Activated CD4-positive, alpha-beta T cell treated with anti-CD3 and anti-CD28 coated beads, Interleukin-2, amount 10 ng/mL, durations not matched to agents 24 days and 14 days (primary cell): ENCODE data around the gene CAMK2D. TPM values are rescaled to one million over a fixed set of nuclear protein-coding genes. Genes with fewer than 3 reads are reported as not detected.
A peak's percentile ranks its signal among the peaks of the same experiment; 100 is the strongest.
"Not testable (repeated sequence)": the region's sequence is repeated elsewhere in the genome, so short reads cannot be mapped to it uniquely, and the experiment has no call there.

ENCODE experiments used
- DNase-seq: peaks from one replicate; pipeline ENCODE4 v3.0.0; 2022
- H3K27ac Mint-ChIP-seq: one replicate; pipeline ENCODE4 v1.8.0; 2022; ENCODE audit warnings: mild to moderate bottlenecking, mixed read lengths
- H3K27me3 Mint-ChIP-seq: one replicate; pipeline ENCODE4 v1.8.0; 2022; ENCODE audit warnings: mixed read lengths
- H3K36me3 Mint-ChIP-seq: one replicate; pipeline ENCODE4 v1.8.0; 2022; ENCODE audit warnings: low read depth, mild to moderate bottlenecking, mixed read lengths
- H3K4me1 Mint-ChIP-seq: one replicate; pipeline ENCODE4 v1.8.0; 2021; ENCODE audit warnings: mixed read lengths
- H3K4me3 Mint-ChIP-seq: one replicate; pipeline ENCODE4 v1.8.0; 2022; ENCODE audit warnings: mild to moderate bottlenecking, moderate library complexity, mixed read lengths
- H3K9me3 Mint-ChIP-seq: one replicate; pipeline ENCODE4 v1.8.0; 2021; ENCODE audit warnings: mixed read lengths
- intact Hi-C: fragments of 100-400 bp; cut with micrococcal nuclease; formaldehyde crosslinking; loops from one replicate; pipeline ENCODE4 v1.15.1; 2023
- total RNA-seq: library from RNA; stranded (reverse); gene quantifications from 2 replicates; pipeline ENCODE4 v1.2.3, GENCODE V29; 2022

The CAMK2D gene
- 63.8 and 69.3 TPM in 2 replicates for total RNA-seq

GRCh38 chr4:113761620-113762185, at the start of gene CAMK2D:
CAMK2D (minus strand) TSS chr4:113761738; CDS start chr4:113761068, 670 bp downstream.
- Mint-ChIP-seq H3K4me3 (peak within 1 kb of the TSS; percentile 95), H3K4me1 (peaks cover 44% of the 10 kb centered on the region), H3K9me3 (no peaks in the 10 kb centered on the region), H3K27ac (peak within 1 kb of the TSS; percentile 99), H3K36me3 (peaks cover 25% of the 10 kb centered on the region), H3K27me3 (peaks cover 3% of the 10 kb centered on the region)
- intact Hi-C loops, result loop anchor here (1.0 to 2.0 kb wide), 13 partner anchors 31 to 1125 kb away; partner anchors contain the start of genes LARP7 and ZGRF1
- DNase-seq, result peak; percentile 93

- intact Hi-C loops, result no loop called here
- no peak overlapping the region for H3K4me3 Mint-ChIP-seq
- H3K9me3 Mint-ChIP-seq, result no peaks in the 10 kb centered on the region
- peaks cover 3% of the 10 kb centered on the region for H3K27me3 Mint-ChIP-seq
- no peaks in the 10 kb centered on the region for H3K36me3 Mint-ChIP-seq
- H3K4me1 Mint-ChIP-seq, result peaks cover 2% of the 10 kb centered on the region
- no peak overlapping the region for H3K27ac Mint-ChIP-seq
- DNase-seq, result no peak
Observed at GRCh38 chr4:113810906-113811305, 49.4 kb upstream of the CAMK2D start.

DNA sequence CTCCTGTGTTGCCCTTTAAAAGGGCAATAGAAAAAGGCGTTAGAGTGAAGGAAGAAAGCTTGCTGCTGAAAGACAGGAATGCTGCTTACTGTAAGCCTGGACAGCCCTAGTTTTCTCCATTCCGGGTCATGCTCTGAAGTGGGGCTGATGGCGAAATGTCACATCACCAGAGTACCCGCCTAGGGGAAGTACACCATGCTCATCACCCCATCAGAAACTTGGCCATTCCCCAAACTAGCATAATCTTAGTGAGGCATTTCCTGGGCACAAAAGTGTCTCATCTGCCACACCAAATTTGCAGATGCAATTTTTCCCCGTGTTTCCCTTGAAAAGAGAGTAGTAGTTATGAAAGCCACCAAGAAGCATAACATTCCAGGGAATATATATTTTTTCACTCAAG, 47.8 kb upstream of the CAMK2D start:
- intact Hi-C loops, result no loop called here
- Mint-ChIP-seq H3K4me1 (peaks cover 2% of the 10 kb centered on the region), H3K27ac (no peak overlapping the region), H3K4me3 (no peak overlapping the region), H3K36me3 (no peaks in the 10 kb centered on the region), H3K9me3 (peaks cover 2% of the 10 kb centered on the region), H3K27me3 (peaks cover 3% of the 10 kb centered on the region)
- no peak for DNase-seq

DNA sequence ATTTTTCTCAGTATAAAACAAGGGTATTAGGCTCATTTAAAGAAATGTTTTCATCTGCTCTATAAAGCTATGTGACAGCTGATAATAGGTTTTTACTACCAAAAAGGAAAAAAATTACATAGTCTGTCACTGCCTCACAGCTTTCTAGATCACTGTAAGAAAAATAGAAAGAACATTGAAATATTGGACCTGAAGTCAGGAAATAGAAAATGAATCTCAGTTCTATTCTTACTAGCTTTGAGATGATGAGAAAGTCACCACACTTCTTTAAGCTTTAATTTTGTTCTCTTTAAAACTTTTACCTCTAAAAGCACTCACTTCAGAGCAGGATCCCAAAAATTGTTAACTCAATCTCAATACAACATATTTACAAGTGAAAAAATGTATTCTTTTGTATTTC, 45.3 kb upstream of the CAMK2D start:
- no peak for DNase-seq
- Mint-ChIP-seq H3K27me3 (peaks cover 3% of the 10 kb centered on the region), H3K27ac (no peak overlapping the region), H3K36me3 (no peaks in the 10 kb centered on the region), H3K4me3 (no peak overlapping the region), H3K4me1 (peaks cover 2% of the 10 kb centered on the region), H3K9me3 (peaks cover 8% of the 10 kb centered on the region)
- intact Hi-C loops, result no loop called here

- no peak for DNase-seq
- Mint-ChIP-seq H3K27ac (no peak overlapping the region), H3K36me3 (no peaks in the 10 kb centered on the region), H3K4me1 (no peaks in the 10 kb centered on the region), H3K9me3 (peaks cover 18% of the 10 kb centered on the region), H3K4me3 (no peak overlapping the region), H3K27me3 (no peaks in the 10 kb centered on the region)
- intact Hi-C loops, result no loop called here
Observed at GRCh38 chr4:113801882-113802281, 40.3 kb upstream of the CAMK2D start.

DNA sequence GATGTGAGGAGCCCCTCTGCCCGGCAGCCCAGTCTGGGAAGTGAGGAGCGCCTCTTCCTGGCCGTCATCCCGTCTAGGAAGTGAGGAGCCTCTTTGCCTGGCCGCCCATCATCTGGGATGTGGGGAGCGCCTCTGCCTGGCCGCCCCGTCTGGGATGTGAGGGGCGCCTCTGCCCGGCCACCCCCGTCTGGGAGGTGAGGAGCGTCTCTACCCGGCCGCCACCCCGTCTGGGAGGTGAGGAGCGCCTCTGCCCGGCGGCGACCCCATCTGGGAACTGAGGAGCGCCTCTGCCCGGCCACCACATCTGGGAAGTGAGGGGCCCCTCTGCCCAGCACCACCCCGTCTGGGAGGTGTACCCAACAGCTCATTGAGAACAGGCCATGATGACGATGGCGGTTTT, 34.8 kb upstream of the CAMK2D start:
- H3K9me3 Mint-ChIP-seq, result peaks cover 27% of the 10 kb centered on the region
- DNase-seq, intact Hi-C loops, H3K4me1 Mint-ChIP-seq, H3K36me3 Mint-ChIP-seq, H3K27me3 Mint-ChIP-seq, H3K4me3 Mint-ChIP-seq, H3K27ac Mint-ChIP-seq: not testable (repeated sequence)

DNA sequence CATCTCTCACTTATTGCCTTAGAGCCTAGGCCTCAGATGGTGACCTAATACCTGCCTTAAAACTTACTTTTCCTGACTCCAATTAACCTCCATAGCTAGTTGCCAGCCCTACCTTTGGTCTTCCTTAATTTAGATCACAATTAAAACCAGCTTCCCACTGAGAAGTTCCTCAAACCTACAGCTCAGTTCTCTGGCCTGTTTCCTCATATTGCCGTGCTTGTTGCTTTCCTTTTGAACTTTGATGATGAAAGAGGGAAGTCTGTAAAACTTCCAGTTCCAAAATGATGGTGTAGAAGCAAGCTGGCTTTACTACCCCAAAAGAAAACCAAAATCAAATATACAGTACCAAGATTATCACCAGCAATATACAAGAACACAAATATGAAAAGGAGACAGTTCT, 28.9 kb upstream of the CAMK2D start:
- intact Hi-C loops, result no loop called here
- Mint-ChIP-seq H3K36me3 (peaks cover 2% of the 10 kb centered on the region), H3K27me3 (peaks cover 2% of the 10 kb centered on the region), H3K4me3 (no peak overlapping the region), H3K4me1 (no peaks in the 10 kb centered on the region), H3K9me3 (peaks cover 17% of the 10 kb centered on the region), H3K27ac (no peak overlapping the region)
- no peak for DNase-seq

- H3K27ac Mint-ChIP-seq, result no peak overlapping the region
- intact Hi-C loops, result no loop called here
- H3K4me3 Mint-ChIP-seq, result no peak overlapping the region
- H3K4me1 Mint-ChIP-seq, result peaks cover 9% of the 10 kb centered on the region
- peaks cover 2% of the 10 kb centered on the region for H3K36me3 Mint-ChIP-seq
- peaks cover 13% of the 10 kb centered on the region for H3K9me3 Mint-ChIP-seq
- H3K27me3 Mint-ChIP-seq, result no peaks in the 10 kb centered on the region
- no peak for DNase-seq
Observed at GRCh38 chr4:113788888-113789287, 27.4 kb upstream of the CAMK2D start.

DNA sequence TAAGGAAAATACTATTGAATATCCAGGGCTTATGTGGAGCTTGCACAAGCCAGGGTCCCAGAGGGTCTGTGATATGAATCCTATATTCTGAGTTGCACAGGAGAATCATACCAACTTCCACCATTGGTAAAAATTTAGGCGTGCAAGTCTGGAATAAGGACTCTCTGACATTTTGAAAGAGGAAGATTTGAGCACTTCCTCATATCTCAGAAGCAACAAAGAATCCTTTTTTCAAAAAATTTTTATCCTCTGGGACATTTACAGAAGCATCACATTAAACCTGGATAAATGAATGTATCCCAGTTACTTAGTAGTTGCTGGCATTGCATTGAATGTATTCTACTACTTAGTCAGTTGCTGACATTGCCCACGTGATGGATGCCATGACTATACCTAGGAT, 24.2 kb upstream of the CAMK2D start:
- H3K36me3 Mint-ChIP-seq, result no peaks in the 10 kb centered on the region
- H3K4me1 Mint-ChIP-seq, result peaks cover 13% of the 10 kb centered on the region
- H3K4me3 Mint-ChIP-seq, result no peak overlapping the region
- H3K27me3 Mint-ChIP-seq, result no peaks in the 10 kb centered on the region
- DNase-seq, result no peak
- peaks cover 5% of the 10 kb centered on the region for H3K9me3 Mint-ChIP-seq
- intact Hi-C loops, result no loop called here
- H3K27ac Mint-ChIP-seq, result no peak overlapping the region

DNA sequence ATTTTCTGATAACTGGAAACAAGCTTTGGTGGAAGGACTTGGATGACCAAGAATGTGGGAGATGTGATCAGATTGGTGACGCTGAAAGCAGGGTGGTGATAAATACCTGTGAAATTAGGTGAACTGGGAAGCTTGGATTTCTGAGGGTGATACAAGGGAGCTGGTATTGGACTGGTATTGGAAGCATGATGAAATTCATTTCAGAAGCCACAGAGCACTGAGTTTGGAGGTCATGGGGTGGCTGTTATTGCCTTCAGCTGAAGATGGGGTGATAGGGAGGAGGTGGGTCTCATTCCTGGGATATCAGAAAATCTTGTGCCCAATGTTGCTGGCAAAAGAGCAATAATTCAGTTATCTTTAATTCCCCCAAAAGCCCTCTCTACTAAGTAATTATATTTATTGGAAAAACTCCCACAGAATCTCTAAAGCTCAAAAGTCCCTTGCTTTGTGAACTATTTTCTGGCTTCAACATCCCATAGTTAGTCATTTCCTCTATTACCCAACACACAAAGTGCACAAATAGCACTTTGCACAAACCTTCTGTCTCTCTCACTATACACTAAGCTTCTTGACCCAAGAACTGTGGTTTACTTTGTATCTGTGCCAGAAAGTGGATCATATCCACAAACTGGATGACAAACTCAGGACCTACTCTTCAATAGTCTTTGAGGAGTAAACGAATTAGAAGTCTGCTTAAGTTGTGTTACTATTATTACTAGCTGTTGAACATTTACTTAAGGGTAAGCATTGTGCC, 23.1 kb upstream of the CAMK2D start:
- Mint-ChIP-seq H3K4me1 (peaks cover 13% of the 10 kb centered on the region), H3K27ac (peak overlapping the region; percentile 34), H3K9me3 (peaks cover 5% of the 10 kb centered on the region), H3K36me3 (no peaks in the 10 kb centered on the region), H3K4me3 (no peak overlapping the region), H3K27me3 (no peaks in the 10 kb centered on the region)
- intact Hi-C loops, result loop anchor here (5.0 kb wide), 1 partner anchor 288 kb away; no protein-coding TSS in a partner anchor
- no peak for DNase-seq

GRCh38 chr4:113783701-113784100, 22.2 kb upstream of the CAMK2D start:
- Mint-ChIP-seq H3K27me3 (no peaks in the 10 kb centered on the region), H3K27ac (no peak overlapping the region), H3K4me3 (no peak overlapping the region), H3K36me3 (no peaks in the 10 kb centered on the region), H3K9me3 (peaks cover 5% of the 10 kb centered on the region), H3K4me1 (peaks cover 13% of the 10 kb centered on the region)
- intact Hi-C loops, result loop anchor here (5.0 kb wide), 1 partner anchor 289 kb away; no protein-coding TSS in a partner anchor
- no peak for DNase-seq

- no peak overlapping the region for H3K27ac Mint-ChIP-seq
Observed at GRCh38 chr4:113783289-113783688, 21.8 kb upstream of the CAMK2D start.

GRCh38 chr4:113781439-113782040, 20.0 kb upstream of the CAMK2D start:
- Mint-ChIP-seq H3K9me3 (peaks cover 5% of the 10 kb centered on the region), H3K36me3 (no peaks in the 10 kb centered on the region), H3K4me1 (peaks cover 13% of the 10 kb centered on the region), H3K27ac (no peak overlapping the region), H3K27me3 (no peaks in the 10 kb centered on the region), H3K4me3 (no peak overlapping the region)
- intact Hi-C loops, result loop anchor here (5.0 kb wide), 1 partner anchor 291 kb away; no protein-coding TSS in a partner anchor
- no peak for DNase-seq

More at GRCh38 chr4:113783289-113783688, 21.8 kb upstream of the CAMK2D start:
- intact Hi-C loops, result loop anchor here (5.0 kb wide), 1 partner anchor 289 kb away; no protein-coding TSS in a partner anchor
- H3K27me3 Mint-ChIP-seq, result no peaks in the 10 kb centered on the region
- H3K9me3 Mint-ChIP-seq, result peaks cover 5% of the 10 kb centered on the region
- no peak overlapping the region for H3K4me3 Mint-ChIP-seq
- H3K4me1 Mint-ChIP-seq, result peaks cover 13% of the 10 kb centered on the region
- H3K36me3 Mint-ChIP-seq, result no peaks in the 10 kb centered on the region
- DNase-seq, result no peak

DNA sequence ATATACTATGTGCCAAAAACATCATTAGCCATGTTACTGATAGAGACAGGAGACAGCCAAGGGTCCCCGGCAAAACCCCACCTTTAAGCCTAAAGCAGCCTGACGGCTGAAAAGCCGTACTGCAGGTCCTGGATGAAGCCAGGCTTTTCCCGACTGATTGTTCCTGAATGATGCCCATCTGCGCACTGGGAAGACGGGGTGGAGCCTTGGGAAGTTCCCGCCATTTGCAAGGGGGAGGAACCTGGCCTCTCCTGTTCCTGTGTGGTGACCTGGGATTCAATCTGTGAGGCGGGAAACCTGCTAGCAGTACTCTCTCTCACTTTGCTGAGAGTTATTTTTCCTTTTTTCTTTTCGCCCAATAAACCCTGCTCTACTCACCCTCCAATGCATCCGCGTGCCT, 15.1 kb upstream of the CAMK2D start:
- no peak for DNase-seq
- peaks cover 8% of the 10 kb centered on the region for H3K4me1 Mint-ChIP-seq
- H3K27me3 Mint-ChIP-seq, result peaks cover 1% of the 10 kb centered on the region
- peaks cover 4% of the 10 kb centered on the region for H3K9me3 Mint-ChIP-seq
- H3K4me3 Mint-ChIP-seq, result no peak overlapping the region
- no peak overlapping the region for H3K27ac Mint-ChIP-seq
- intact Hi-C loops, result no loop called here
- H3K36me3 Mint-ChIP-seq, result no peaks in the 10 kb centered on the region
